Measurements from ENCODE around the gene RNF151. TPM values are rescaled to one million over a fixed set of nuclear protein-coding genes. Genes with fewer than 3 reads are reported as not detected.
"Not testable (repeated sequence)": the region's sequence is repeated elsewhere in the genome, so short reads cannot be mapped to it uniquely, and the experiment has no call there.

Gene RNF151
- total RNA-seq, 6 experiments from 2014 or later: not detected

GRCh38 chr16:1919327-1919998 lies 47.2 kb upstream of the RNF151 start:
- no peak overlapping the region for H3K4me3 Mint-ChIP-seq
- 0 out of 2 replicates have a peak, but pooled peaks cover 5% of the 10 kb centered on the region for H3K36me3 Mint-ChIP-seq (ENCODE audit: low read depth)

GRCh38 chr16:1920122-1920521 lies 46.5 kb upstream of the RNF151 start:
- not testable (repeated sequence) for H3K36me3 Mint-ChIP-seq (ENCODE audit: low read depth); H3K4me3 Mint-ChIP-seq; DNase-seq; H3K27ac Mint-ChIP-seq; H3K9me3 Mint-ChIP-seq; H3K4me1 Mint-ChIP-seq (ENCODE audit: low read depth)
- H3K27me3 Mint-ChIP-seq (ENCODE audit: insufficient read depth): peaks cover 60% of the 10 kb centered on the region

More at GRCh38 chr16:1919327-1919998, 47.2 kb upstream of the RNF151 start:
- no peak overlapping the region for H3K27ac Mint-ChIP-seq
- no peaks in the 10 kb centered on the region for H3K4me1 Mint-ChIP-seq (ENCODE audit: low read depth)
- H3K9me3 Mint-ChIP-seq: no peaks in the 10 kb centered on the region
- no peak for TF ChIP-seq CTCF (IDR thresholded peaks at IDR 0.05)
- no peak for DNase-seq
- peaks cover 60% of the 10 kb centered on the region for H3K27me3 Mint-ChIP-seq (ENCODE audit: insufficient read depth)

- Mint-ChIP-seq H3K36me3 (ENCODE audit: low read depth) (0 out of 2 replicates have a peak, but pooled peaks cover 5% of the 10 kb centered on the region), H3K27me3 (ENCODE audit: insufficient read depth) (peaks cover 55% of the 10 kb centered on the region), H3K9me3 (no peaks in the 10 kb centered on the region), H3K27ac (no peak overlapping the region), H3K4me1 (ENCODE audit: low read depth) (no peaks in the 10 kb centered on the region), H3K4me3 (no peak overlapping the region)
- no peak for DNase-seq
- TF ChIP-seq CTCF (IDR thresholded peaks at IDR 0.05): no peak
Measured at GRCh38 chr16:1920727-1921171, 45.9 kb upstream of the RNF151 start.

- Mint-ChIP-seq H3K4me3 (no peak overlapping the region), H3K27ac (no peak overlapping the region), H3K4me1 (ENCODE audit: low read depth) (no peaks in the 10 kb centered on the region), H3K27me3 (ENCODE audit: insufficient read depth) (peaks cover 46% of the 10 kb centered on the region), H3K9me3 (no peaks in the 10 kb centered on the region), H3K36me3 (ENCODE audit: low read depth) (0 out of 2 replicates have a peak, but pooled peaks cover 5% of the 10 kb centered on the region)
- DNase-seq: no peak
- TF ChIP-seq CTCF (IDR thresholded peaks at IDR 0.05): no peak
Measured at GRCh38 chr16:1922357-1922756, 44.3 kb upstream of the RNF151 start.

- Mint-ChIP-seq H3K4me3 (no peak overlapping the region), H3K4me1 (ENCODE audit: low read depth) (no peaks in the 10 kb centered on the region), H3K27ac (no peak overlapping the region), H3K27me3 (ENCODE audit: insufficient read depth) (peaks cover 48% of the 10 kb centered on the region), H3K9me3 (no peaks in the 10 kb centered on the region), H3K36me3 (ENCODE audit: low read depth) (0 out of 2 replicates have a peak, but pooled peaks cover 5% of the 10 kb centered on the region)
- no peak for DNase-seq
- peak; percentile 56 for TF ChIP-seq CTCF (IDR thresholded peaks at IDR 0.05)
Measured at GRCh38 chr16:1923299-1924034, 43.2 kb upstream of the RNF151 start.

- Mint-ChIP-seq H3K4me1 (ENCODE audit: low read depth) (0 out of 2 replicates have a peak, but pooled peaks cover 3% of the 10 kb centered on the region), H3K36me3 (ENCODE audit: low read depth) (0 out of 2 replicates have a peak, but pooled peaks cover 5% of the 10 kb centered on the region), H3K4me3 (no peak overlapping the region), H3K27me3 (ENCODE audit: insufficient read depth) (peaks cover 45% of the 10 kb centered on the region), H3K27ac (no peak overlapping the region), H3K9me3 (no peaks in the 10 kb centered on the region)
- no peak for DNase-seq
- no peak for TF ChIP-seq CTCF (IDR thresholded peaks at IDR 0.05)
Measured at GRCh38 chr16:1924095-1924494, 42.6 kb upstream of the RNF151 start.

All from HFFc6 (cell line).